Activated CD8-positive, alpha-beta memory T cell treated with anti-CD3 and anti-CD28 coated beads for 24 hours (primary cell): Measurements from ENCODE around the gene MROH7.

Experiments used
- DNase-seq: peaks from one replicate; pipeline ENCODE4 v3.0.0-alpha.2; 2020

MROH7 gene

GRCh38 chr1:54640863-54641836, at the start of gene MROH7:
Gene MROH7 (plus strand): TSS chr1:54641786. CDS start chr1:54652927, 11,141 bp downstream.
- DNase-seq: no peak

DNA sequence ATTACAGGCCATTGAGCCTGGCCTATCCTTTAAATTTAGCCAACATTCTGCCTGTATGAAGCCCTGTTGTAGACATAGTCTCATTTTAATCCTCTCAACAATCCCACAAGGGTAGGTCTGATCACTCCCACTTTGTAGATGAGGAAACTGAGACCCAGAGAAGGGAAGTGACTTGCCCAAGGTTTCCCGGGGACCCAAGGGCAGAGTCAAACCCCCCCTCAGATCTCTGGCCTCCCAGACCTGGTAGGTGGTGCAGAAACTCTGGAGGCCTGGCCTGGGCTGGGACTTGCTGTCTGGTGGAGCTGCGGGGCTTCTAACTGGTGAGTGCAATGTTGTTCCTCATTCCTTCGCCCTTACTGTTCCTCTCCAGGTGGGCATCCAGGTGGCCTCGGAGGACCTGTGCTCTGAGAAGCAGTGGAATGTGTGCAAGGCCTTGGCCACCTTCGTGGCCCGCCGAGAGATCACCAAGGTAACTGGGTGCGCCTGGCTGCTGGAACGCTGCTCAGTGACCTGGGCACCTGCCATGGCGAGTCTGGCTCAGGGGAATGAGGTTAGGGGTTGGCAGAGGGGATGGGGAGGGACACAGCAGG, 47.9 kb upstream of the MROH7 start:
- no peak for DNase-seq

GRCh38 chr1:54594463-54594862, 47.1 kb upstream of the MROH7 start:
- no peak for DNase-seq

DNA sequence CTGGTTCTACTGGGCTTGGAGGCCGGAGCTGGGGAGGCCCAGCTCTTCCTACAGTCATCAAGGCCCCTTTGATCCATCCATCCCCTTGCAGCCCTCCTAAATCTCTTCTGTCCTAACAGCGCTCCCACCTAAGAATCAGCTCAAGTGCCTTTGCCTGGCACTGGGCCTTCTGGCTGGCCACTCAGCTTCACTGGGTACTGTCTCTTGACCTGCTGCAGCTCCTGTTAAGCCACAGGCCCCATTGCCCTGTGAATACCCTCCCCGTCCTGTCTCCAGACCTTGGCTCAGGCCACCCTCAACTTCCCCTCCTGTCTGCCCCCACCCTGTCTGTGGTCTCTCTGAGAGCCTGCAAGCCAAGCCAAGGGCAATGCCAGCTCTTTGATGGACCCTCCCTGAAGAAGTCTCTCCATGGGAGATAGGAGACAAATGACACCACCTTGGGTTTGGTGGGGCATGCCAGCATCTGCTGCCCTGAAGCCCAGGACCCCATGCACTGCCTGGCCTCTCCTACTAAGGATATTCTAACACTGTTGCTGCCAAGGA, 45.6 kb upstream of the MROH7 start:
- no peak for DNase-seq

- DNase-seq: no peak
Measured at GRCh38 chr1:54596756-54597155, 44.8 kb upstream of the MROH7 start.

DNA sequence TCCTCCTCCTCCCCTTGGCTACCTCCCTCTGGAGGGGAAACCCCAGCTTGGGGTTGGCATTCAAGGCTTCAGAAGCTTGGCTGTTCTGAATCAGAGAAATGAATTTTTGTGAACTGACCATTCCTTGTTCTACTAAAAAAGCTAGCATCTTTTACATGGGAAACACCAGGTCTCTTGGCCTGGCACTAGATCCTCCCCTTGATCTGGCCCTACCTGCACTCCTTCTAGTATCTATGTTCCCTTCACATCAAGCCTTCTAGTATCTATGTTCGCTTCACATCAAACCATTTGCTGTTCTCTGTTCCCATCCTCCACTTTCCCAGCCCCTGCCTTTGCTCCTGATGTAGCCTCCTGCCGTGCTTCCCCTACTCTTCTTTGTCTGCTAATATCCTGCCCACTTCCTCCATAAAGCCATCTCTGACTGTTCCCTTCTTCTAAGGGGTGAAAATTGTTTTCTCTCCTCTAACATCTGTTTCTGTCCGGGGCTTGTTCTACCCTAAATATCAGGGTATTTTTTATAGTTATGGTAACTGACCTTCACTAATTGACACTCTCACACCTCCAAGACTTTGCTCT, 44.0 kb upstream of the MROH7 start:
- no peak for DNase-seq

GRCh38 chr1:54599211-54599823, 42.3 kb upstream of the MROH7 start:
- DNase-seq: no peak

GRCh38 chr1:54600947-54601721, 40.5 kb upstream of the MROH7 start:
- no peak for DNase-seq

DNA sequence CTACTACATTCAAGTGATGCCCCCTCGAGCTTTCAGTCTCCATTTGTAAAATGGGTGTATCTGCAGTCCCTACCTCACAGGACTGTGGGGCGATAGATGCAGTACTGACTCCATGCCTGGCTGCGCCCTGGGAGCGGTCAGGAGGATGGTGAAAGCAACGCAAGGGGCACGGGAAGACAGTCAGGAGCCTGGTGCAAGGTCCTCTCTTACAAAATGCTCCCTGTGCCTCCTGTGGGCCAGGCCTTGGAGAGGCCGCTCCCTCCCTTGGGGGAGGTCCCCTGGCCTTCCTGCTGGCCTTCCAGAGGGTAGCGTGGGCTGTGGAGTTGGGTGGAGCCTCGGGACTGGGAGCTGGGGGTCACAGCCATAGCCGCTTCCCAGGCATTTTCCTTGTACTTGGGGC, 39.9 kb upstream of the MROH7 start:
- DNase-seq: no peak

GRCh38 chr1:54602554-54602953, 39.0 kb upstream of the MROH7 start:
- DNase-seq: no peak

- no peak for DNase-seq
Measured at GRCh38 chr1:54603241-54603640, 38.3 kb upstream of the MROH7 start.

DNA sequence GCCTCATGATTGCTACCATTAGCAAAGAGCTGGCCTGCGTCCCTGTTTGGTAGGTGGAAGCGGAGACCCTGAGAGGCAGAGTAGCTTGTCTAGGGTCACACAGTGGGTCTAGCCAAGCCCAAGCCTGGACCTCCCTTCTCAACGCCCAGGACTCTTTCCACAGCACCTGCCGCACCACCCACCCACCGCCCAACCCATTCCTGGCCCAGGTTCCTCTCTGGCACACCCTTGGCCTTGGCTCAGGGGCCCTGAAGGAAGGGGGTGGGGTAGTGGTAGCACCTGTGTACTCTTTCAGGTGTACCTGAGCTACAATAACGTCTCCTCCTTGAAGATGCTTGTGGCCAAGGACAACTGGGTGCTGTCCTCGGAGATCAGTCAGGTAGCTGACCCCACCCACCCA, 37.5 kb upstream of the MROH7 start:
- DNase-seq: no peak

GRCh38 chr1:54604572-54605370, 36.8 kb upstream of the MROH7 start:
- DNase-seq: peak; percentile 65

DNA sequence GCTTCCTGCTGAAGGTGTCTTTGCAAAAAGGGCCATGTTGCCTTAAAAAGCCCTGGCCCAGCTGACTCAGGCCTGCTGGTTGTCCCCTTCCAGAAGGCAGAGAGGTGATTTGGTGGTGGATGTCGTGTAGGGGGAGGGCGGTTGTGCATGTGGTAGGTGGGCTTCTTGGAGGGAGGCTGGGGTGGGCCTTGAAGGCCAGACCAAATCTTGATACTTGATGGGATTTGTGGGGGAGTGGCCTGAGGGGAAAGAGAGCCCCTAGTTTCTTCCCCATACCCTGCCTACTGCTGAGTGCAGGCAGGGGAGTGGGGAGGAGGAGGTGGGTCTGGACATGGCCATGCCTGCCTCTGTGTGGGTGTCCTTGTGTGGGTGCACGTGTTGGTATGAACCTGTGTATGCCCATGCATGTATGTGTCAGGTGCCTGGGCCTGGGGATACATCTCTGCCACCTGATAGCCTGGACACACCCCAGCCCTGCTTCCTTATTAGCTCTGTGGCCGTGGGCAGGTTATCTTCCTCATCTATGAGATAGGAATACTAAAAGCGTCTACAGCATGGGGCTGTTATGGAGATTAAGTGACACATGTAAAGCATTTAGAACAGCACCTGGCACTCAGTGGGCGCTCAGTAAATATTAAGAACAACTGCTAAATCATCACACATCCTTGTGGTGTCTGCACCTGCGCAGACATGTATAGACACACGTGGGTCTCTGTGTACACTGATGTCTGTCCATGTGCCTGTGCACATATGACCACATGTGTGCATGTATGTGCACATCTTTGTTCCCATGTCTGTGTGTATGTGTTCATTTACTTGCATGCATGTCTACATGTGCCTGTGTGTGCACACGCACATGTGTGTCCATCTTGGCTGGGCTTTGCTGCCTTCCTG, 35.2 kb upstream of the MROH7 start:
- no peak for DNase-seq

GRCh38 chr1:54606990-54607325, 34.6 kb upstream of the MROH7 start:
- DNase-seq: no peak

DNA sequence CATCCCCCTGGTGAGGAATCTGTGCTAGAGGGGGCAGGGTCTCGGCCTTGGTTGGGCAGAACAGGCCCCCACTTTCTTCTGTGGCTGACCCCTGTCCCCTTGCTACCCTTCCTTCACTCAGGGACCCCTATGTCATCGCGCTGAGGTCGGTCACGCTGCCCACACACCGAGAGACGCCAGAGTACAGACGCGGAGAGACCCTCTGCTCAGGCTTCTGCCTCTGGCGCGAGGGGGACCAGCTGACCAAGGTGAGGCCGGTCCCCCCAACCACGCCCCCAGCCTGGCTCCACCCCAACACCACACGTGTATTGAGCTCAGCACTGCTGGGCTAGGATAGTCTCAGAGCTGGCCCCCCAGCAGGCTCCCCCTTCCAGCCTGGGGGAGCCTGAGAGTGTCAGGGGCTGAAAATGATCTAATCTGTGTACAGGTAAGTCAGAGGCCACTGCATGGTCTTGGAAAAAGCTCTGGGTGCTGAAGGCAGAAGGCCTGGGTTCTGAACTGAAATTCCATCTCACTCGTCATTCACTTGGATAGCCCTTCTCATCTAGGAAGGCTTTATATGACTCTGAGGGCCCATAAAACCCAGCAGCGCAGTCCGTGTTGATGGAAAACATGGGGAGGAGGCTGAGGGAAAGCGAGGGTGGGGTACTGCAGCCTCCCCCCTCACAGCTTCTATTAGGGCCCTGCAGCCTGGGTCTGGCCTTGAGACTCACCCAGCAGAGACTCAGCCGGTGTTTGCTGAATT, 33.6 kb upstream of the MROH7 start:
- DNase-seq: no peak

- no peak for DNase-seq
Measured at GRCh38 chr1:54608566-54609230, 32.9 kb upstream of the MROH7 start.

GRCh38 chr1:54609301-54609921, 32.2 kb upstream of the MROH7 start:
- DNase-seq: no peak

- no peak for DNase-seq
Measured at GRCh38 chr1:54610048-54610447, 31.5 kb upstream of the MROH7 start.
